Tibial nerve (tissue), 4 donors: ENCODE measurements around the gene SMIM29.

ENCODE experiments used
- CTCF ChIP-seq, 5 experiments: fragments of 200-600 bp in 3 of 5; fragments of 450-650 bp in 2 of 5; sonication (generic) in 3 of 5; IDR thresholded peaks; one replicate each; pipeline ENCODE4 v1.5.1; 2016 to 2019; ENCODE audit warnings: antibody characterized with exemption in 5 of 5, mild to moderate bottlenecking in 3 of 5, moderate library complexity in 2 of 5
- EP300 ChIP-seq, 2 donors: sonication (generic); formaldehyde crosslinking; IDR thresholded peaks; one replicate each; pipeline ENCODE4 v1.6.1; 2017; ENCODE audit warnings: antibody characterized with exemption in 2 of 2, mild to moderate bottlenecking in 1 of 2
- POLR2A ChIP-seq, 2 donors: fragments of 450-650 bp; IDR thresholded peaks; one replicate each; pipeline ENCODE4 v1.6.1; 2017; ENCODE audit warnings: antibody characterized with exemption in 2 of 2, mild to moderate bottlenecking in 2 of 2, moderate library complexity in 2 of 2

- no peak for TF ChIP-seq CTCF (IDR thresholded peaks at IDR 0.05)
- TF ChIP-seq EP300 (IDR thresholded peaks at IDR 0.05) = no peak
- TF ChIP-seq POLR2A (IDR thresholded peaks at IDR 0.05) = no peak
These were observed 18.0 kb downstream of the SMIM29 start for GRCh38 chr6:34230653-34231371.
